GM18499 (cell line): ENCODE data around the gene UBIAD1.
"Not testable (repeated sequence)": the region's sequence is repeated elsewhere in the genome, so short reads cannot be mapped to it uniquely, and the experiment has no call there.

Experiments
- ATAC-seq: cut with Tn5 transposase; IDR thresholded peaks from one replicate; pipeline ENCODE4 v1.9.1; 2021; ENCODE audit warnings: moderate number of reproducible peaks; ENCODE audit not compliant: insufficient read depth, unreplicated experiment

The UBIAD1 gene

GRCh38 chr1:11279152-11279551 is 6.2 kb downstream of the UBIAD1 start:
- ATAC-seq: no peak

GRCh38 chr1:11279630-11280029 is 6.6 kb downstream of the UBIAD1 start:
- no peak for ATAC-seq

DNA sequence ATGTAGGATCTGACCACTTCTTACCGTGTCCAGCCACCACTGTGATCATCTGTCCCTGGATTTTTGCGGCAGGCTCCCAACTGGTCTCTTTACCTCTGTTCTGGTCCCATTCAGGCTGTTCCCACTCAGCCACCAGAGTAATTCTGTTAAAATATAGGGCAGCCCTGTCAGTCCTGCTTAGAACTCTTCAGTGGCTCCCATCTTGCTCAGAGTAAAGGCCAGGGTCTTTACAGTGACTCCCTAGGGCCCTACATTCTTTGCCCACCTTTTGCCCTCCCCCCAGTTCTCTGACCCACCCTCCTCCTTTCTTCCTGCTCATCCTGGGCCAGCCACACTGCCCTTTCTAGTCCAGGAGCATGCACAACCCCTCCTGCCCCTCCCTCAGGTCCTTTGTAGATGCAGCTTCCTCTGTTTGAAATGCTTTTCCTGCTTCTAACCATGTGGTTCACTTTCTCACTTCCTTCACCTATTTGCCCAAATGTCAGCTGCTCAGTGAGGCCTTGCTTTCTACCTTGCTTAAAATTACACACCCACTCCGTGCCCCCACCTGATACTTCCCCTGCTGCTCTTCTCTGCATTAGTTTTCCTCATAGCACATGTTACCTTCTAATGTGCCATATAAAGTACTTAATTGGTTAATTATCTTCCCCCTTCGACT is 7.8 kb downstream of the UBIAD1 start:
- no peak for ATAC-seq

- no peak for ATAC-seq
These were observed 8.7 kb downstream of the UBIAD1 start for GRCh38 chr1:11281518-11282331.

- ATAC-seq: no peak
These were observed 10.2 kb downstream of the UBIAD1 start for GRCh38 chr1:11283151-11283550.

DNA sequence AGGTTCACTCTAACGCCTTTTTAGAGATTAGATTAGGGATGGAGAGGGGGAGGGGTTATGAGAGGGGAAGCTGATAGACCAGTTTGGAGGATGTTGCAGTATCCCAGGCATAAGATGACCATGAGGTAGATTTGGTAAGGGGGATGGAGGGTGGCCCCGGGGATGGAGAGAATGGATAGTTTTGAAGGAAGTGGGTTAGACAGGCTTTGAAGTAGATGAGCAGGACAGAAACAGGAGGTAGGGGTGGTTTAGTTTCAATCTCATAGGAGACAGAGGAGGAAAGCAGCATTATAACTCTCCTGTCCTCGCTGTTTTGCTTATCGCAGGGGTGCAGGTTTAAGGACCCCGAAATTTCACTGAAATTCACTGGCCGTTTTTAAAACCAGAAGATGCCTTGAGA is 11.8 kb downstream of the UBIAD1 start:
- ATAC-seq: no peak

DNA sequence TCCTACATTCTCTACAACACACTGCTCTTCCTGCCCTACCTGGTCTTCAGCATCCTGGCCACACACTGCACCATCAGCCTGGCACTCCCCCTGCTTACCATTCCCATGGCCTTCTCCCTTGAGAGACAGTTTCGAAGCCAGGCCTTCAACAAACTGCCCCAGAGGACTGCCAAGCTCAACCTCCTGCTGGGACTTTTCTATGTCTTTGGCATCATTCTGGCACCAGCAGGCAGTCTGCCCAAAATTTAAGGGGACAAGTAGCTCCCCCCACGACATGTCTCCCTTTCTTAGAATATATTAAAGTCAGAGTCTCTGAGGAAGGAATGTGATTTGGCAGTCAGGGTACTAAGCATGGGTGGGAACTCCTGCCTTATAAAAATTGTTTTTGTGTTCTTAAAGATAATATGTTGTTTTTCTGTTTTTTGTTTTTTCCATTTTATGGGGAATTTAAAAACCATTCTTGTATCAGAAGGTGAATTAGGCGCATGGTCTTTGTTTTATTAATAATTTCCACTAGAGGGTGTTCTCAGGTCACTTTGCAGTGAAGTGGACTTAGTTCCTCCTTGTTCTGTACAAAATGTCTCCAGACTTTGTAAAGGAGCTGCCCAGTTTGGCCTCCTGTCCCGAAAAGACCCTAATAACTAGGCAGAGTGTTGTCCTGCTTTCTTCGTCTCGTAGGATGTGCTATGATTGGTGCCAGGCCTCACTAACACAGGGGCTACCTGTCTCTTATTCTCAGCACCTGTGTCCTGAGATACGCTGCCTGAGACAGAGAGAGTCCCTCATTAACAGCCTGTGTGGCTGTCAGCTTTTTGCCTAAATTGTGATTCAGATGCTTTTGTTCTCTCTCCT is 13.1 kb downstream of the UBIAD1 start:
- ATAC-seq: no peak

DNA sequence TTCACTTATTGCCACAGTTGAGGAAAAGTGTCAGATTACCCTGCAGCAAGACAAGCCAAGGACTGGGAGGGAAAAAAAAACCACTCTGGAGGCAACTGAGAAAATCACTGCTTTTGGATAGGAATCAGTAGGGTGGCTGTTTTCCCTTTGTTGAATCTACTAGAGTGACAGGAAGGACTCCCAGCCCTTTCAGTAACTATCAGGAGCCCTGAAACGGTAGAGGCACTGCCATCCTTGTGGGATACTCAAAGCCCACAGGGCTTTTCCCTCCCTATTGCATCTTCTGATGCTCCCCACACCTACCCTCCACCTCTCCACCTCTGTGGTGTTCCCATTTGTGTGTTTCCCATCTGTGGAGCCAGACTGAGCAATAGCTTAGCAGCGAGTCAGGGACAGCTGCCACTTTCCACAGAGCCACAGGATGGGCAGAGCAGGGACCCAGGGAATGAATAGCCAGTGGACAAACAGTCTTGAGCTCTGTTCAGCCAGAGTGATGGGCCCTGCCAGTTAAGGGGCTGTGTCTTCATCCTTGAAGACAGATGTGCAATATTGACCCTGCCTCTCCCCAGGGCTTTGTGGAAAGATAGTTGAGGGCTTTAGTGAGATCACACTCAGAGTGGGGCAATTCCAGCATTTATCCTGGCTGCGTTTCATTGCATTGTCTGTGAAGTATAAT is 13.9 kb downstream of the UBIAD1 start:
- ATAC-seq: no peak

- ATAC-seq: no peak
These were observed 16.1 kb downstream of the UBIAD1 start for GRCh38 chr1:11289064-11289463.

DNA sequence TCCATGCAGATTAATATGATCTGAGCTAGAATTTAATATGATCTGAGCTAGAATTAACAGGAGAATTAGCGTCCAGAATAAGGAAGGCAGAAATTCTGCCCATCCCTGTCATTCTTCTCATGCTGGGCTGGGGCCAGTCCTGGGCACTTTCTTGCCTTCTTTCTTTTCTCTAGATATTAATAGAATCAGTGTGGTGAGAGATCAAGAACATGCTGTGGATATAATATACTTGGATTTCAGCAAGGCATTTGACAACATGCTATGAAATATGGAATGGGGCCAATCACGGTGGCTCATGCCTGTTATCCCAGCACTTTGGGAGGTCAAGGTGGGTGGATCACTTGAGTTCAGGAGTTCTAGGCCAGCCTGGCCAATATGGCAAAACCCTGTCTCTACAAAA is 18.1 kb downstream of the UBIAD1 start:
- no peak for ATAC-seq

GRCh38 chr1:11293856-11294255 is 20.9 kb downstream of the UBIAD1 start:
- ATAC-seq: no peak

DNA sequence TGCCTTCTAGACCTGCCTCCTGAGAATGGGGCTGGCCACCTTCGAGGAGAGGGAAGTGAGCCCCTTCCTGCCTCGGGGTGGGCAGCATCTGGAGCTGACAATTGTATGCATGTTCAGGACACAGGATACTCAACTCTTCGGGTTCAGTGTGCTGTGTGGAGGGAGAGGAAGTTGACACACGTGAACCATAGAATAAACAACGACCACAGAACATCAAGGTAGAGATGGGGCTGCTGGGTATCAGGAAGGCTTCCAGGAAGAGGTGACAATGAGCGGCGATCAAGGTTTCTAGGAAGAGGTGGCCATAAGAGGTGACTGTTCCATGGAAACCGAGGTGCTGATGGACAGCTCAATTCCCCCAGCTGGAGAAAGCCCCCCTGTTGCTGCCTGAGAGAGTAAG is 22.0 kb downstream of the UBIAD1 start:
- ATAC-seq: no peak

DNA sequence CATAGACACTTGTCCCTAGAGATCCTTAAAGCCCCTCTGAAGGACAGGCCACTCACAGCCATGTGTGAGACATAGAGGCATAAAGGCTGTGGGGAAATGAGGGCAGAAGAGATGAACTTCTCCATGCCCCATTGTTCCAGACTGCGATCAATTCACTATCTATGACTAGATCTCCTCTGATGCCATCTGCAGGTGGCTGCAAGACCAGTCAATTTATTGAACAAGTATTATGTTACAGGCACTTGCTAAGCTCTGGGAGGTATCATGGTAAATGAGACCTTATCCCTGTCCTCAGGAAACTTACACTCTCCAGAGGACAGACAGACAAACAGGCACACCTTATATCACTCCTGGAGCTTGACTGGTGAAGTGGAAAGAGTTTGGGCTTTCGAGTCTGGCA is 22.9 kb downstream of the UBIAD1 start:
- no peak for ATAC-seq

GRCh38 chr1:11297774-11298173 is 24.8 kb downstream of the UBIAD1 start:
- not testable (repeated sequence) for ATAC-seq

GRCh38 chr1:11298390-11299224 is 25.6 kb downstream of the UBIAD1 start:
- no peak for ATAC-seq

DNA sequence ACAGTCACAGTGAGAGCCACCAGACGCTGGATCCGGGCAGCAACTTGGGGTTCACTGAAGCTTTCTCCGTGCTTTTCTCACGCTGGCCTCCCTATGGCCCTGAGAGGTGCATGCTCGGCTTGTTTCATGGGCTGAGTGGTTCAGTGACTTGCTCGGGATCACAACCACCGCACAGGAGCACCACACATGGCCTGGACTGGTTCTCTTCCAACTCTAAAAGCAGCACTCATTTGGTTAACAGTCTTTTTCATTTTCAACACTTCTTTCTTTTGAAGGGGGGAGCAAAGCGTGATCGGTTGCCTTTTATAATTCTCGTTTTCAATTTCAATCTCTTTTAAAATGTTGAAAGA is 26.2 kb downstream of the UBIAD1 start:
- ATAC-seq: no peak

GRCh38 chr1:11301601-11302000 is 28.6 kb downstream of the UBIAD1 start:
- no peak for ATAC-seq

GRCh38 chr1:11302366-11302765 is 29.4 kb downstream of the UBIAD1 start:
- no peak for ATAC-seq

GRCh38 chr1:11305516-11305915 is 32.5 kb downstream of the UBIAD1 start:
- not testable (repeated sequence) for ATAC-seq

GRCh38 chr1:11307852-11308251 is 34.9 kb downstream of the UBIAD1 start:
- no peak for ATAC-seq
